A673 (cell line): ENCODE data around the gene ZNF587. TPM values are rescaled to one million over a fixed set of nuclear protein-coding genes. Genes with fewer than 3 reads are reported as not detected.

Experiments used
- BruUV-seq: library from RNA; stranded (reverse); fragments of 400-500 nt; replicated peaks from 2 replicates; lab custom pipeline; 2021; lab: Mats Ljungman, UMichigan
- CTCF ChIA-PET: fragments of 300-600 bp; sonication (Branson Sonifier 250); formaldehyde crosslinking; loops from one replicate; lab custom pipeline; 2022; ENCODE audit warnings: antibody characterized with exemption; lab: Charles Lee
- POLR2A ChIA-PET: fragments of 300-600 bp; sonication (Branson Sonifier 250); formaldehyde crosslinking; loops from one replicate; lab custom pipeline; 2022; ENCODE audit warnings: antibody characterized with exemption; ENCODE audit not compliant: low non-redundant PET; lab: Charles Lee
- DNase-seq: peaks from one replicate; pipeline ENCODE4 v3.0.0-alpha.2; 2015; ENCODE audit warnings: low spot score
- H3K27ac ChIP-seq: fragments of 200-600 bp; sonication (generic); 2 replicates; pipeline ENCODE4 v1.5.1; 2016; ENCODE audit warnings: mixed run types, low read depth, mild to moderate bottlenecking, mixed read lengths, antibody characterized with exemption, low read length; ENCODE audit not compliant: poor library complexity, severe bottlenecking
- H3K27me3 ChIP-seq: fragments of 200-600 bp; sonication (generic); replicated peaks from 2 replicates; pipeline ENCODE4 v1.6.1; 2017; ENCODE audit warnings: mixed run types, low read depth, mild to moderate bottlenecking, mixed read lengths, antibody characterized with exemption, low read length; ENCODE audit not compliant: insufficient read depth, poor library complexity
- H3K36me3 ChIP-seq: fragments of 200-600 bp; sonication (generic); 2 replicates; pipeline ENCODE4 v1.6.1; 2016; ENCODE audit warnings: mixed run types, mild to moderate bottlenecking, mixed read lengths, antibody characterized with exemption, low read length; ENCODE audit not compliant: insufficient read depth, poor library complexity, severe bottlenecking
- H3K4me1 ChIP-seq: fragments of 200-600 bp; sonication (generic); 2 replicates; pipeline ENCODE4 v1.6.1; 2017; ENCODE audit warnings: mixed run types, mild to moderate bottlenecking, mixed read lengths, antibody characterized with exemption, low read length; ENCODE audit not compliant: insufficient read depth, poor library complexity, severe bottlenecking
- H3K4me3 ChIP-seq: fragments of 200-600 bp; sonication (generic); 2 replicates; pipeline ENCODE4 v1.5.1; 2016; ENCODE audit warnings: low read depth, mixed run types, mild to moderate bottlenecking, mixed read lengths, low read length; ENCODE audit not compliant: poor library complexity, severe bottlenecking
- H3K9me3 ChIP-seq: fragments of 200-600 bp; sonication (generic); 2 replicates; pipeline ENCODE4 v1.6.1; 2016; ENCODE audit warnings: mixed run types, low read depth, mild to moderate bottlenecking, mixed read lengths, antibody characterized with exemption, low read length; ENCODE audit not compliant: poor library complexity, severe bottlenecking
- EZH2 ChIP-seq: fragments of 200-600 bp; sonication (generic); IDR thresholded peaks from 2 replicates; pipeline ENCODE4 v1.6.1; 2017; ENCODE audit warnings: borderline replicate concordance, low read depth, mild to moderate bottlenecking, mixed read lengths, antibody characterized with exemption, low read length; ENCODE audit not compliant: poor library complexity, severe bottlenecking
- intact Hi-C: fragments of 100-400 bp; cut with micrococcal nuclease; formaldehyde crosslinking; loops from one replicate; pipeline ENCODE4 v1.10.0; 2022; ENCODE audit not compliant: unreplicated experiment
- total RNA-seq: library from RNA; stranded (reverse); gene quantifications from 2 replicates; pipeline ENCODE4 v1.2.3, GENCODE V29; 2021
- TF ChIP-seq, protein P1 (sequence below): fragments of 300-800, 200-600 bp; sonication (generic); conservative IDR thresholded peaks from 2 replicates; pipeline ENCODE4 v1.5.1; 2017; ENCODE audit warnings: low read depth, mild to moderate bottlenecking, antibody characterized with exemption, low read length, moderate library complexity, mixed read lengths

ZNF587 gene
- total RNA-seq, 1 experiment from 2014 or later: 43.2 TPM

DNA sequence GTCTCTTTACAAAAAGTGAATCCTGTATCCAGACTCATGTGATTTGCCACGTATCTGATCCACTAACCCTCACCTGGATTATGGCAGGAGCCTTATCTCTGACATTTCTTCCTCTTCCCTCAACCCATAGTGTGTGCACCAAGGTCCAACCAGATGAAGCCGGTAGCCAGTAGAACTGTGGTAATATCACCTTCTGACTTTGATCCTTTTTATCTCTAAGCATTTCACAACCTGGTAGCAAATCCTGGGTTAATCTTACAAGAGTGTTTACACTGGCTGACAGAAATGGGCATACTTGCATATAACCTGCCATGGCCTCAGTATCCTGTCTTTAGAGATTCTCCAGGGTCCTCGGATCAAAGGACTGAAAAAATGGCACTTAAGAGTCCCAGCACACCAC, 64.9 kb downstream of the ZNF587 start:
- ChIA-PET CTCF (no interaction called here), POLR2A (no interaction called here)
- Histone ChIP-seq H3K4me3 (no peak overlapping the region), H3K27ac (no peak overlapping the region), H3K27me3 (no peaks in the 10 kb centered on the region), H3K36me3 (peaks cover 6% of the 10 kb centered on the region), H3K4me1 (no peaks in the 10 kb centered on the region), H3K9me3 (no peaks in the 10 kb centered on the region)
- no peak for DNase-seq
- intact Hi-C loops: no loop called here
- no TSS peak for BruUV-seq
- TF ChIP-seq, protein P1, sequence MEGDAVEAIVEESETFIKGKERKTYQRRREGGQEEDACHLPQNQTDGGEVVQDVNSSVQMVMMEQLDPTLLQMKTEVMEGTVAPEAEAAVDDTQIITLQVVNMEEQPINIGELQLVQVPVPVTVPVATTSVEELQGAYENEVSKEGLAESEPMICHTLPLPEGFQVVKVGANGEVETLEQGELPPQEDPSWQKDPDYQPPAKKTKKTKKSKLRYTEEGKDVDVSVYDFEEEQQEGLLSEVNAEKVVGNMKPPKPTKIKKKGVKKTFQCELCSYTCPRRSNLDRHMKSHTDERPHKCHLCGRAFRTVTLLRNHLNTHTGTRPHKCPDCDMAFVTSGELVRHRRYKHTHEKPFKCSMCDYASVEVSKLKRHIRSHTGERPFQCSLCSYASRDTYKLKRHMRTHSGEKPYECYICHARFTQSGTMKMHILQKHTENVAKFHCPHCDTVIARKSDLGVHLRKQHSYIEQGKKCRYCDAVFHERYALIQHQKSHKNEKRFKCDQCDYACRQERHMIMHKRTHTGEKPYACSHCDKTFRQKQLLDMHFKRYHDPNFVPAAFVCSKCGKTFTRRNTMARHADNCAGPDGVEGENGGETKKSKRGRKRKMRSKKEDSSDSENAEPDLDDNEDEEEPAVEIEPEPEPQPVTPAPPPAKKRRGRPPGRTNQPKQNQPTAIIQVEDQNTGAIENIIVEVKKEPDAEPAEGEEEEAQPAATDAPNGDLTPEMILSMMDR: no peak
- no peak for TF ChIP-seq EZH2

Other genes starting within 250 kb of the ZNF587 start
- gene ZNF530, start 250.0 kb upstream of the ZNF587 start, total RNA-seq: 9.4 and 11.3 TPM in 2 replicates
- 24.3 and 24.7 TPM in 2 replicates for gene ZNF134, start 235.6 kb upstream of the ZNF587 start, total RNA-seq
- 8.2 and 10.1 TPM in 2 replicates for gene ZNF211, start 216.7 kb upstream of the ZNF587 start, total RNA-seq
- not detected in 2 replicates for gene ZSCAN4, start 180.9 kb upstream of the ZNF587 start, total RNA-seq
- gene ZNF551, start 167.9 kb upstream of the ZNF587 start, total RNA-seq: 12.7 and 17.8 TPM in 2 replicates
- 4.0 and 4.4 TPM in 2 replicates for gene ZNF154, start 140.7 kb upstream of the ZNF587 start, total RNA-seq
- 4.4 and 5.3 TPM in 2 replicates for gene ZNF671, start 122.2 kb upstream of the ZNF587 start, total RNA-seq
- gene ZNF776, start 103.0 kb upstream of the ZNF587 start, total RNA-seq: 10.3 and 15.8 TPM in 2 replicates
- gene ZNF586, start 80.2 kb upstream of the ZNF587 start, total RNA-seq: 18.2 and 19.5 TPM in 2 replicates
- 5.4 and 10.6 TPM in 2 replicates for gene ZNF552, start 34.9 kb upstream of the ZNF587 start, total RNA-seq
- 17.3 and 20.0 TPM in 2 replicates for gene ZNF587B, start 19.6 kb upstream of the ZNF587 start, total RNA-seq
- gene ZNF814, start 39.2 kb downstream of the ZNF587 start, total RNA-seq: 39.0 and 44.3 TPM in 2 replicates
- gene ZNF417, start 66.7 kb downstream of the ZNF587 start, total RNA-seq: 14.1 and 17.4 TPM in 2 replicates
- 16.9 and 22.9 TPM in 2 replicates for gene ZNF418, start 85.5 kb downstream of the ZNF587 start, total RNA-seq
- 9.5 and 11.0 TPM in 2 replicates for gene ZNF256, start 97.8 kb downstream of the ZNF587 start, total RNA-seq
- gene C19orf18, start 124.7 kb downstream of the ZNF587 start, total RNA-seq: 0.43 TPM in 1 of 2 replicates, not detected in the other
- gene ZNF606, start 153.0 kb downstream of the ZNF587 start, total RNA-seq: 16.7 and 17.8 TPM in 2 replicates
- 1.4 and 2.8 TPM in 2 replicates for gene ZSCAN1, start 184.2 kb downstream of the ZNF587 start, total RNA-seq
- gene ZNF135, start 209.4 kb downstream of the ZNF587 start, total RNA-seq: 7.0 and 8.2 TPM in 2 replicates
- 26.1 and 38.4 TPM in 2 replicates for gene ZSCAN18, start 248.4 kb downstream of the ZNF587 start, total RNA-seq